HG02885 (cell line): ENCODE measurements around the gene MSI1.

Experiments
- ATAC-seq: cut with Tn5 transposase; IDR thresholded peaks from one replicate; pipeline ENCODE4 v1.9.1; 2021; ENCODE audit warnings: mild to moderate bottlenecking; ENCODE audit not compliant: unreplicated experiment, poor library complexity

MSI1 gene

DNA sequence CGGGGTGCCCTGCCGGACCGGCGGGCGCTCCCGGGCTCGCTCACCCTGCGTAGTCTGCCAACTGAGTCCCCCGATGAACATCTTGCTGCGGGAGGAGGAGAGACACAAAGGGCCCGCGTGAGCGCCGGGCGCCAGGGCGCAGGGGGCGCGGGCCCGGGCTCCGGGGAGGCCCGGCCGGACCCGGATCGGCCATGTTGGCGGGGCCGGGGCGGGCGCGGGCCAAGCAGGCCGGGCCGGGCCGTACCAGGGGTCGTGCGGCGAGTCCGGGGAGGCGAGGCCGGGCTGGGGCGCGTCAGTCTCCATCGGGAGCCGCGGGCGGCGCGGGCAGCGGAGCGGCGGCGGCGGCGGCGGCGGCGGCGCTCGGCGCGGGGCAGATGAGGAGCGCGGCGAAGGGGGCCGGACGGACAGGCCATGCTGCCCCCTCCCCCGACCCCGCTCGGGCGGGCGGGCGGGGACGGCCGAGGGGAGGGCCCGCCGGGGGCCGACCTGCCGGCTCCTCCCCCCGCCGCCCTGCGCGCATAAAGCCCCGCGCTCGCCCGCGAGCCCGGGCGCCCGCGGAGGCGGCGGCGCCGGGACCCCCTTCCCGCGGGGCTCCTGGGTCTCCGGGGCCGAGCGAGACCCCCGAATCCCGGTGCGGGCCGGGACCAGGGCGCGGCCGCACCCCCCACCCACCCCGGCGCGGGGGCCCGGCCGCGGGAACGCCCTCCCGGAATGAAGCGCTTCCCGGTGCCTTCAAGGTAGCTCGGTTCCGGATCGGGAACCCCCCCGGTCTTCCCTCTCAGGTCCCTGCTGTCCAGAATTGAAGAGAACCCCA is at the start of gene MSI1:
Gene MSI1, minus strand, starts transcription at position 376 of the 814 bp plus-strand sequence. Its CDS starts 73 bp downstream, at position 303.
- no peak for ATAC-seq

DNA sequence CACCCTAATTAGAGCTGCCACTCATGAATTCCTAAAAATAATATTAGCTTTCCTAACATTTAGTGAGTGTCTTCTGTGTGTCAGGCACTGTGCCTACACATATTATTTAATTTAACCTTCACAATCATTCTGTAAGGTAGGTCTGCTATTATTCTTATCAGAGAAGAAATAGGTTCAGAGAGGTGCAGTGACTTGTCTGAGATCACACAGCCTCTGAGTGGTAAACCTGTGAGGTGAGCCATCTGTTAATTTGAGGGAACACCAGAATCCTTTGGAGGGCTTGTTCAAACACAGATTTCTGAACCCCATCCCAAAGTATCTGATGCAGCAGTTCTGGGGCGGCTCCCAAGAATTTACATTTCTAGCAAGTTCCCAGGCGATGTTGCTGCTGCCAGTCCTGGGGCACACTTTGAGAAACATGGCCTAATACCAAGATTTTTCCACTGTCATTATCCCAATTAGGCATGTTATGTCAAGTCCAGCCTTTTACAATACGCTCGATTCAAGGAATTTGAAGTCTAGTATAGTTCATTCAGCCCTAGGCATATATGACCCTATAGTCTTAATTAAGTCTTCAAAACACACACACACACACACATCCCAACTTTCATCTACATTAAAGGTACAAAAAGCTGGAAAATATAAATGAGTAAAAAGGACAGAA is 49.1 kb upstream of the MSI1 start:
- ATAC-seq: no peak

- no peak for ATAC-seq
These were observed 47.7 kb upstream of the MSI1 start for GRCh38 chr12:120416490-120417216.

DNA sequence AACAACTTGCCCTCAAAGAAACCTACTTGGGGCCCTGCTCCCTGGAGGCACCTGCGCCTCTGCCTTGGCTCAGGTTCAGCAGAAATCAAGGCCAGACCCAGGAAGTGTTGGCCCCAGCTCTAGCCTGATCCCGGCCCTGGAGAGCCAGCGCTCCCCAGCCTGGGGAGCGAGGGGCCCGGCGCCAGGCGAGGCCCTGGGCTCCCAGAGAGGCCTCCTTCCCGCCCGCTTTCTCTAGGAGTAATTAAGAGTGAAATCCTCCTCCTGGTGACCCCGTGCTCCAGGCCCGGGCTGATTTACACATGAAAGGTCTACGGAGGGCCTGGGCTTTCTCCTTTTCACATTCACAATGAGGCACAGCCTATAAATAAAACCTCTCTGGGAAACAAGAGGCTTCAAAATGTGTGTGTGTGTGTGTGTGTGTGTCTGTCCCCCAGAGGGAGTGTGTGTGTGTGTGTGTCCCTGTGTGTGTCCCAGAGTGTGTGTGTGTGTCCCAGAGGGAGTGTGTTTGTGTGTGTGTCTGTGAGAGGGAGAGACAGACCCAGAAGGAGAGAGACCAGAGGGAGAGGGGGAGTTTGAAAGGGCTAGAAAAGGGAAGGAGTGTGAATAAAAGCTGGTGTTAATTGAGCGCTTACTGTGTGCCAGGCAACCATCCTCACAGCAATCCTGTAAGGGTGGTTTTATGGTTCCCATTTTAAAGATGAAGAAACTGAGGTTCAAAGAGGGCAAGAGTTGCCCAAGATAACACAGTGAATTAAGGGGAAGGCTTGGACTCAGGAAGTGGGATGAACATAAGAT is 45.1 kb upstream of the MSI1 start:
- no peak for ATAC-seq

DNA sequence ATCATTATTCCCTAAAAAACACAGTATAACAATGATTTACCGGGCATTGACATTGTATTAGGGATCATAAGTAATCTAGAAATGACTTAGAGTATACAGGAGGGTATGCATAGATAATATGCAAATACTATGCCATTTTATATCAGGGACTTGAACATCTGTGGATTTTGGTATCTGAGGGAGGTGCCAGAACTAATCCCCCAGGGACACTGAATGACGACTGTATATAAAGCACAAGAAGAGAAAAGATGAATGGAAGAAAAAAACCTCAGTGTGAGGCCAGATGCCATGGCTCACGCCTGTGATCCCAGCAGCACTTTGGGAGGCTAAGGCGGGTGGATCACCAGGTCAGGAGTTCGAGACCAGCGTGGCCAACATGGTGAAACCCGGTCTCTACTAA is 43.5 kb upstream of the MSI1 start:
- no peak for ATAC-seq

DNA sequence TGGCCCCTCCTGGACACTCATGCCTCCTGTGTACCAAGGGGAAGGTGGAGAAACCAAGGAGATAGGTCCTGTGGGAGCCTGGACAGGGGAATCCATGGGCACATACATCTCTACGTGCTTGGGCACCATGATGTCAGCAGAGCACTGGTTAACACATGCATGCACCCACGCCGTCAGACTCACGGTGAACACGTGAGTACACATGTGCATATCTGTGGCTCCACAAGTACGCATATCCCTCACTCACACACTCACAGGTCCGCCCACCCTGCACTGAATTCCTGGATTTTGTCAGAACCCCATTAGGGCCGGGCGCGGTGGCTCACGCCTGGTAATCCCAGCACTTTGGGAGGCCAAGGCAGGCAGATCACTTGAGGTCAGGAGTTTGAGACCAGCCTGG is 39.8 kb upstream of the MSI1 start:
- no peak for ATAC-seq

- ATAC-seq: no peak
These were observed 37.6 kb upstream of the MSI1 start for GRCh38 chr12:120406553-120406952.

- no peak for ATAC-seq
These were observed 37.1 kb upstream of the MSI1 start for GRCh38 chr12:120406069-120406468.

DNA sequence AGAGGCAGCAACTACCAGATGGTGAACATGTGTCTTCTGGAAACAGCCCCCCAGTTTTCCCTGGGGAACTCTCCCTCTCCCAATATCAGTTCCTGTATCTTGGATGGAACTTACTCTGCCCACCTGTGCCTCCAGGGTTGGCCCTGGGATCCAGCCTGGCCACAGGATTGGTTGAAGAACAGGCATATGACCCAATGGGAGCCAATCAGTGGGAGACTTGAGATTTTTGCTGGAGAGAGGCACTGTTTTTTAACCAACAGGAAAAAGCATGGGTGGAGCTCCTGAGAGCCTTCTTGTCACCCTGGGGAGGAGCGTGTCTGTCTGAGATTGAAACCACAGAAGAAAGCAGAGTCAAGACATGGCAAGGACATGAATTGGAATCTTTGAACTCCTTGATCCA is 35.3 kb upstream of the MSI1 start:
- ATAC-seq: no peak

DNA sequence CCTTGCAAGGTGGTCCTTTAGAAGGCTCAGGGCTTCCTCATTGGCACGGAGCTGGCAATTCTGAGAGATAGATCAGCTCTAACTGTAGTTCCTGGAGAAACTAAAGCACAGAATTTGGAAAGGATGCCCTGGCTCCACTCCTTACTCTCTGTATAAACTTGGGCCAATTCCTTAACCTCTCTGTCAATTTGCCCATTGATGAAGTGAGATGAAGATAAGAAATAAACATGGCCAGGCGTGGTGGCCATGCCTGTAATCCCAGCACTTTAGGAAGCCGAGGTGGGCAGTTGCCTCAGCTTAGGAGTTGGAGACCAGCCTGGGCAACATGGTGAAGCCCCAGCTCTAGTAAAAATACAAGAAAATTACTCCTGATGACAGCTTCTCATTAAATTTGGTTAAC is 34.9 kb upstream of the MSI1 start:
- ATAC-seq: no peak

DNA sequence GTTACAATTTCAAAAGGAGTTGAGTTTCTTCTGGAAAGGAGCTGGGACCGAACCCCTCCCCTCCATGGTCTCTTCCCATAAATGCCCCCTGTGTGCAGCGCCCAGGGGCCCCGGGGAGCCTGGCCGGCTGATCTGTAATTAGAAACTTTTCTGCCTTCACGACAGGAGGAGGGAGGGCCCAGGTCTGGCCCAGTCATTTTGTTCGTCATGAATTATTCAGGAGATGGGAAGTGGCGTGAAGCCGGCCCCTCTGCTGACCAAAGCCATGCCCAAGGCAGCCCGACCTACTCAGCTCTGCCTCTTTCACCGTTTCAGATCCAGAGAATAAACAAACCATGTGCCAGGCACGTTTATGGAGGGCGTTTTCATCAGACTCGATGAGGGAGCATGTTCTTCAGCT is 33.3 kb upstream of the MSI1 start:
- no peak for ATAC-seq

DNA sequence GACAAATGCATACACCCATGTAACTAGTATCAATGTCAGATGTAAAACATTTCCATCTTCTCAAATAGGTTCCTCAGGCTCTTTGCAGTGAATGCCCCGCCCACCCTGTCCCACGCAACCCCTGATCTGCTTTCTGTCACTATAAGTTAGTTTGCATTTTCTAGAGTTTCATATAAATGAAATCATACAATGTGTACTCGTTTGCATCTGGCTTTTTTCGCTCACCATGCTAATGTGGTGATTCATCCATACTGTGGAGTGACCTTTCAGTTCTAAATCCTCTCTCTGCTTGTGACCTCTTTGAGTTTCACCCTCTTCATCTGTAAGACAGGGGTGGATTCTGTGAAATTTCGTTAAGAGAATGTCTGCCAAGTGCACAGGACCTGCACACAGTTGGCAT is 30.6 kb upstream of the MSI1 start:
- no peak for ATAC-seq

- no peak for ATAC-seq
These were observed 29.0 kb upstream of the MSI1 start for GRCh38 chr12:120397824-120398540.

DNA sequence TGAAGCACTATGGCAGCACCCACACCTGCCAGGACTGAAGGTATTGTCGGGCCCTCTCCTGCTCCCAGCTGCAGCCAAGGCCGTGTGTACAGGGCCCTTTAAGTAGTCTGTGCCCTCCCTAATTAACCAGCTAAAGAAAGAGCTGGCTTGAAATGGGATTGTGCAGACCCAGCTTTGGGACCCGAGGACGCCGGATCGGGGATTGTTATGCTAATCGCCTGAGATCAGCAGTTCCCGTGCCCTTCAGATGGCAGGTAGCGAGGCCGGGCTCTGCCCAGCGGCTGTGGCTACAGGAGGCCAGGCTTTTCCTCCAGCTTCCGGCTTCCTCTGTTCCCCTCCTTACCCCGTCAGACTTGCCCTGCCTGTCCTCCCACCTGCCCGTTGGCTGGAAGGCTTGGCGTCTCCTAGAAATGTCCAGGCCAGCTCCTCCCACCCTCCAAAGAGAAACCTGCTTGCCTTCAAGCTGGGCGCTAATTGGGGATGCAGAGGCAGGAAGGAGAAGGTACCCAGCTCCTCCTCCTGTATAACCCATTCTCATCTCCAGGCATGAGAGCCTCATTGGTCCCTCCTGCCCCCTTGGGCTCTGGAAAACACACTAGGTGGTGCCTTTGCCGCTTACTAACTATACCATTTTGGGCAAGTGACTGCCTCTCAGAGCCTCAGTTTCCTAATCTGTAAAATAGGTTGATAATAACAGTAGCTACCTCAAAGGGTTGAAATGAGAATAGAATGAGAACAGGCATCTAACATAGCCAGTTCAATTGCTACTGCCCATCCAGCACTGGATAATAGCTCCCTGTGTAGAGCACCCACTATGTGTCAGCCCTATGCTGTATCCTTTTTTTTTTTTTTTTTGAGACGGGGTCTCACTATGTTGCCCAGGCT is 25.8 kb upstream of the MSI1 start:
- no peak for ATAC-seq

DNA sequence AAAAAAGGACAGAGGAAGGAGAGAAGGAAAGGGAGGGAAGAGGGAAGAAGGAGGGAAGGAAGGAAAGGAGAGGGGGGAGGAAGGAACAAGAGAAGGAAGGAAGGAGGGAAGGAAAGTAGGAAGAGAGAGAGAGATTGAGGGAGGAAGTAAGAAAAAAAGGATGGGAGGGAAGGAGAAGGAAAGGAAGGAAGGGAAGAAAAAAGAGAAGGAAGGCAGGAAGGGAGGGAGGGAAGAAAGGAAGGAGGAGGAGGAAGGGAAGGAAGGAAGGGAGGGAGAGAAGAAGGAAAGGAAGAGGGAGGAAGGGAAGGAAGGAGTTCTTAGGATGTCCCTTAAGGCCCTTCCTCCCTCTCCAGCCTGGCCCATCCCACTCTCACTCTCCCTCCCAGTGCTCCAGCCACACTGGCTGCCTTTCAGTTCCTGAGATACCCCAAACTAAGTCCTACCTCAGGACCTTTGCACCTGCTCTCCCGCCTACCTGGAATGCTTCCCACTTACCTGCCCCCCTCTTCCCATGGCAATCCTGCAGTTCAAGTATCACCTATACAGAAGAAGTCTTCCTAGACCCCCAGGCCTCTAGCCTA is 21.7 kb upstream of the MSI1 start:
- no peak for ATAC-seq

DNA sequence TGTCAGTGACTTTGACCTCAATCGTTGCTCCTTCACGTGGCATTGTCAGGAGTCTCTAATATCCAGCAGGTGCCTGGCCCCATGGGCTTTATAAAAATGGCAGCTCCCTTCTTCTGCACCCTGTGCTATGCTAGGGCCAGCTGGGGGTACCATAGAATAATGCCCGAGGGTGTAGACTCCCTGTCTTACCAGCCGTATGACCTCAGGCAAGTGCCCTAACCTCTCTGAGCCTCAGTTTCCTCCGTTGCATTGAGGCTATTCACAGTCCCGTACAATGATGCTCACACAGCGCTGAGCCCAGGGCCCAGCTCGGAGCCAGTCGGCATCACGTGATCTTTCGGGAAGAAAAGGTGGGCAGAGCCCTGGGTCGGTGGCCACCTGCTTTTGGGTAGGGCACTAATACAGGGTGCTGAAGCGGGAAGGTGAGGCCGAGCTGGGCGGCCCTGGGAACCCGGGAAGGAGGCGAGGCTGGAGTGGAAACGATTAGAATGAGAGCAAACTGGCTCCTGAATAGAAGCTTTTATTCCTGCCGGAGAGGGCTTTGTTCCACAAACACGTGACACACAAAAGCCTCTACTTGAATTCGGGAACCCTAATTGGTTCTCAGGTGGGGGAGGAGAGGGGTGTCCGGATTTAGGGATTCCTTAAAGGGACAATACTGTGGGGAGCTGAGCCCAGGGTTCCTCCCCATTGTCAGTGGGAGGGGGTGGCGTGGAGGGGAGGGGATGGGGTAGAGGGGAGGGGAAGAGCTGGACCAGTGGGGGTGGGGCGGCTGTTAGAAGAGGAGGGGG is 19.9 kb upstream of the MSI1 start:
- ATAC-seq: no peak

- ATAC-seq: no peak
These were observed 12.9 kb upstream of the MSI1 start for GRCh38 chr12:120381752-120382419.
